NOMO-1 (cell line): ENCODE results near the gene AGBL4.
"Not testable (repeated sequence)": the region's sequence is repeated elsewhere in the genome, so short reads cannot be mapped to it uniquely, and the experiment has no call there.

ENCODE experiments used
- DNase-seq, 2 experiments: peaks; one replicate each; lab custom pipeline; 2025; ENCODE audit not compliant: unreplicated experiment in 2 of 2; lab: John Stamatoyannopoulos, UW

The AGBL4 gene

GRCh38 chr1:48524892-48525467, 1498.8 kb downstream of the AGBL4 start:
- DNase-seq = no peak

GRCh38 chr1:48523558-48523957, 1500.2 kb downstream of the AGBL4 start:
- no peak for DNase-seq

GRCh38 chr1:48519896-48520295, 1503.9 kb downstream of the AGBL4 start:
- DNase-seq = not testable (repeated sequence)

DNA sequence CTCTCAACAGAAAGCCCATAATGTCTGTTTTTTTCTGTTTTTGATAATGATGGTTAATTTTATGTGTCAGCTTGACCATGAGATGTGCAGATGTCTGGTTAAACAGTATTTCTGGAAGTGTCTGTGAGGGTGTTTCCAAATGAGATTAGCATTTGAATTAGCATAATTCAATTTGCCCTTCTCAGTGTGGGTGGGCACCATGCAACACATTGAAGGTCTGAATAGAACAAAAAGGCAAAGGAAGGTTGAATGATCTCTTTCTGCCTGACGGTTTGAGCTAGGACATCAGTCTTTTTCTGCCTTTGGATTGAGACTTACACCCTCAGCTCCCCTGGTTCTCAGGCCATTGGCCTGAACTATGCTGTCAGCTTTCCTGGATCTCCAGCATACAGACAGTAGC, 1516.9 kb downstream of the AGBL4 start:
- no peak for DNase-seq

- no peak for DNase-seq
Measured at GRCh38 chr1:48500541-48501450, 1523.0 kb downstream of the AGBL4 start.

DNA sequence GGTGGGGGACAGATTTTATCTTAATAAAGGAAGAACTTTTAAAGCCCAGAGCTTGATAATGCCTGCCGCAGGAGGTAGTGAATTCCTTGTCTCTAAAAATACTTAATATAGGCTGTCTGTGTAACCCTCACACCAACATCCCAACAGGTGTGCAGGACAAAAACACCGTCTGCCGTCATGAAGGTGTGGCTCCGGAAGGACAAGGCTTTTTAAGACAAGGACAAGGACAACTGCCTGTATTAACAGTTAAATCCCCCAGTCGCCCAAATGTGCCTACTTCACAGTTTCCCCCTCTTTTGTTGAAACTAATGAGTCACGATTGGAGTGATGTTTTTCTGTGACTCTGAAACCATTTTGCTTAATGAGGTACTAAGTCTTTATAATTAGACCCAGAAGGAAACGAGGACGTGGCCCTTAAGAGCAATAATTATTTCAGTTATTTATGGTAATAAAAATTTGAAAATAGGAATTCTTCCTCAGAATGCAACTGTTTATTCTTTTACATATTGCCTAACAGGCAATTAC, 1524.5 kb downstream of the AGBL4 start:
- DNase-seq = no peak

GRCh38 chr1:48498096-48498791, 1525.5 kb downstream of the AGBL4 start:
- peak; percentile 57 to 60 for DNase-seq

GRCh38 chr1:48495911-48496310, 1527.8 kb downstream of the AGBL4 start:
- DNase-seq = no peak

- DNase-seq = no peak
Measured at GRCh38 chr1:48495166-48495565, 1528.6 kb downstream of the AGBL4 start.

GRCh38 chr1:48493970-48494769, 1529.6 kb downstream of the AGBL4 start:
- no peak for DNase-seq

- DNase-seq = peak in 1 of 2 experiments; percentile 1
Measured at GRCh38 chr1:48493041-48493440, 1530.7 kb downstream of the AGBL4 start.

- DNase-seq = no peak
Measured at GRCh38 chr1:48492392-48492791, 1531.4 kb downstream of the AGBL4 start.

DNA sequence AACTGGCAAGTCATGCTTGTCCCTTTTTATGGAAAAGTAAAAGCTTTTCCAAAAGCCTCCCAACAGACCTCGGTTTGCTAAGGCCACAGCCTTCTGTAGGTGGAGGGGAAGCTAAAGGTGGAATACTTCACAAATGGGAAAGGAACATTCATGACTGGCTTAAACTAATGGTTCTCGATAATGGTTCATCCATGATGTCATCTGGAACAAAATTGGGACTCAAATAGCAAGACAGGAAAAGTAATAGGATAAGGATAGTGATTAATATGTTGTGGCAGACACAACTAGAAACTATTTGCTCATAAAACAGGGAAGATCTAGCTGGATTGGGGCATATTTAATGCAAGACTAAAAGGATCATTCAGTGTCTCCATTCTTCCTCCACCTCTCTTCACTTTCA, 1535.0 kb downstream of the AGBL4 start:
- DNase-seq = no peak
